Measurements from ENCODE around the gene UTP3.

The UTP3 gene

GRCh38 chr4:70674191-70674590 lies 14.1 kb upstream of the UTP3 start:
- H3K4me2 ChIP-seq (ENCODE audit: low read depth, low read length) = no peak overlapping the region
- H2AFZ ChIP-seq (ENCODE audit: low read length) = no peak overlapping the region
- H3K36me3 ChIP-seq (replicated peaks; ENCODE audit: insufficient read depth, low read length) = no peaks in the 10 kb centered on the region
- H4K20me1 ChIP-seq (ENCODE audit: insufficient read depth, low read length) = no peaks in the 10 kb centered on the region
- H3K27ac ChIP-seq (ENCODE audit: low read length) = no peak overlapping the region
- peaks cover 23% of the 10 kb centered on the region for H3F3A ChIP-seq (ENCODE audit: insufficient read depth, low read length)
- no peaks in the 10 kb centered on the region for H3K9me3 ChIP-seq (replicated peaks; ENCODE audit: insufficient read depth, low read length)
- no peak for DNase-seq
- no peak for TF ChIP-seq CTCF (IDR thresholded peaks at IDR 0.05; ENCODE audit: low read length)
- no peak for TF ChIP-seq EZH2 (optimal IDR thresholded peaks at IDR 0.05; ENCODE audit: low read depth, low read length)
- no peak for TF ChIP-seq EZH2phosphoT487 (IDR thresholded peaks at IDR 0.05; ENCODE audit: low read length)
- no peak overlapping the region for H3K9ac ChIP-seq (ENCODE audit: low read length)
- H3K27me3 ChIP-seq (replicated peaks; ENCODE audit: insufficient read depth, low read length) = no peaks in the 10 kb centered on the region
- no peaks in the 10 kb centered on the region for H3K9me2 ChIP-seq (replicated peaks; ENCODE audit: insufficient read depth, low read length)
- H3K4me3 ChIP-seq (ENCODE audit: low read length) = no peak overlapping the region
- H3K79me2 ChIP-seq (ENCODE audit: low read length) = 0 out of 2 replicates have a peak, but pooled peaks cover 6% of the 10 kb centered on the region
- peaks cover 50% of the 10 kb centered on the region for H3K4me1 ChIP-seq (ENCODE audit: low read length)

GRCh38 chr4:70674731-70675130 lies 13.6 kb upstream of the UTP3 start:
- H3K36me3 ChIP-seq (replicated peaks; ENCODE audit: insufficient read depth, low read length) = no peaks in the 10 kb centered on the region
- no peak for DNase-seq
- TF ChIP-seq EZH2phosphoT487 (IDR thresholded peaks at IDR 0.05; ENCODE audit: low read length) = no peak
- no peak for TF ChIP-seq CTCF (IDR thresholded peaks at IDR 0.05; ENCODE audit: low read length)
- TF ChIP-seq EZH2 (optimal IDR thresholded peaks at IDR 0.05; ENCODE audit: low read depth, low read length) = no peak
- H3K27me3 ChIP-seq (replicated peaks; ENCODE audit: insufficient read depth, low read length) = no peaks in the 10 kb centered on the region
- H3K4me2 ChIP-seq (ENCODE audit: low read depth, low read length) = no peak overlapping the region
- H3K4me3 ChIP-seq (ENCODE audit: low read length) = no peak overlapping the region
- no peaks in the 10 kb centered on the region for H3K9me2 ChIP-seq (replicated peaks; ENCODE audit: insufficient read depth, low read length)
- H4K20me1 ChIP-seq (ENCODE audit: insufficient read depth, low read length) = no peaks in the 10 kb centered on the region
- peaks cover 28% of the 10 kb centered on the region for H3F3A ChIP-seq (ENCODE audit: insufficient read depth, low read length)
- H3K9ac ChIP-seq (ENCODE audit: low read length) = no peak overlapping the region
- H3K9me3 ChIP-seq (replicated peaks; ENCODE audit: insufficient read depth, low read length) = no peaks in the 10 kb centered on the region
- H3K4me1 ChIP-seq (ENCODE audit: low read length) = peaks cover 50% of the 10 kb centered on the region
- peaks cover 6% of the 10 kb centered on the region; the same call in 1 of the 2 replicates for H3K79me2 ChIP-seq (ENCODE audit: low read length)
- no peak overlapping the region for H2AFZ ChIP-seq (ENCODE audit: low read length)
- H3K27ac ChIP-seq (ENCODE audit: low read length) = no peak overlapping the region

- Histone ChIP-seq H2AFZ (ENCODE audit: low read length) (no peak overlapping the region), H3K9ac (ENCODE audit: low read length) (no peak overlapping the region), H3K4me3 (ENCODE audit: low read length) (no peak overlapping the region), H3K27ac (ENCODE audit: low read length) (peak overlapping the region; percentile 99; the same call in 1 of the 2 replicates), H3K9me3 (replicated peaks; ENCODE audit: insufficient read depth, low read length) (no peaks in the 10 kb centered on the region), H3K4me2 (ENCODE audit: low read depth, low read length) (no peak overlapping the region), H4K20me1 (ENCODE audit: insufficient read depth, low read length) (no peaks in the 10 kb centered on the region), H3K4me1 (ENCODE audit: low read length) (peaks cover 53% of the 10 kb centered on the region), H3K9me2 (replicated peaks; ENCODE audit: insufficient read depth, low read length) (no peaks in the 10 kb centered on the region), H3K79me2 (ENCODE audit: low read length) (peaks cover 16% of the 10 kb centered on the region), H3F3A (ENCODE audit: insufficient read depth, low read length) (peaks cover 45% of the 10 kb centered on the region), H3K36me3 (replicated peaks; ENCODE audit: insufficient read depth, low read length) (no peaks in the 10 kb centered on the region), H3K27me3 (replicated peaks; ENCODE audit: insufficient read depth, low read length) (no peaks in the 10 kb centered on the region)
- no peak for DNase-seq
- TF ChIP-seq EZH2 (optimal IDR thresholded peaks at IDR 0.05; ENCODE audit: low read depth, low read length) = no peak
- no peak for TF ChIP-seq EZH2phosphoT487 (IDR thresholded peaks at IDR 0.05; ENCODE audit: low read length)
- TF ChIP-seq CTCF (IDR thresholded peaks at IDR 0.05; ENCODE audit: low read length) = no peak
These were observed 11.7 kb upstream of the UTP3 start for GRCh38 chr4:70676554-70677090.

Data from MM.1S (cell line).